ENCODE results near the gene LDHAL6B. TPM values are rescaled to one million over a fixed set of nuclear protein-coding genes. Genes with fewer than 3 reads are reported as not detected.

Gene LDHAL6B
- not detected for total RNA-seq

DNA sequence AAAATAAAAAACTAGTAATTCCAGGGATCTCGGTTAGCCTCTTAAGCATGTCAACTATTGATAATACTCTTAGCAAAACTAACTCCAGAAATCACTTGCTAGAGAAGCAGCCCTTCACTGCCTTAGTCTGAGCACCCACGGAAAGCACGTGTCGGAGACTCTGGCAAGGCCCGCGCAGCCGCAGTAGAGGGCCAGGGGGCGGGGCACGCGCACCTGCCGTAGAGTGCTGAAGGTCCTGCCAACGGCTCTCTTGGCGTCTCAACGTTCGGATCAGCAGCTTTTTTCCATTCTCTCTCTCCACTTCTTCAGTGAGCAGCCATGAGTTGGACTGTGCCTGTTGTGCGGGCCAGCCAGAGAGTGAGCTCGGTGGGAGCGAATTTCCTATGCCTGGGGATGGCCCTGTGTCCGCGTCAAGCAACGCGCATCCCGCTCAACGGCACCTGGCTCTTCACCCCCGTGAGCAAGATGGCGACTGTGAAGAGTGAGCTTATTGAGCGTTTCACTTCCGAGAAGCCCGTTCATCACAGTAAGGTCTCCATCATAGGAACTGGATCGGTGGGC is at the start of gene LDHAL6B:
TSS of gene LDHAL6B (plus strand) at position 221 of the 561 bp plus-strand sequence. CDS start at position 319, 98 bp downstream.

Small RNAs within 50 kb of the gene (small RNA-seq; reads per million reads assigned to genes)
- gene MIR2116 (3.8 to 5.4 reads per million in 2 donors), gene RNU4-80P (0.04 to 0.12 reads per million in 2 donors)

Other genes starting within 250 kb of the LDHAL6B start
- gene RNF111, start 219.2 kb upstream of the LDHAL6B start, total RNA-seq, result 10 to 100 TPM; 23.4 to 29.6 TPM
- 10 to 100 TPM; 39.9 to 82.9 TPM for gene CCNB2, start 101.7 kb upstream of the LDHAL6B start, total RNA-seq
- gene MYO1E, start 166.0 kb downstream of the LDHAL6B start, total RNA-seq, result 100 to 1,000 TPM; 157 to 184 TPM
- gene FAM81A, start 231.3 kb downstream of the LDHAL6B start, total RNA-seq, result 1 to 10 TPM; 2.3 to 2.4 TPM